ENCODE results near the gene MEAK7. TPM values are rescaled to one million over a fixed set of nuclear protein-coding genes. Genes with fewer than 3 reads are reported as not detected.

MEAK7 gene
- total RNA-seq, 1 donor from 2014 or later: 8.5 TPM

DNA sequence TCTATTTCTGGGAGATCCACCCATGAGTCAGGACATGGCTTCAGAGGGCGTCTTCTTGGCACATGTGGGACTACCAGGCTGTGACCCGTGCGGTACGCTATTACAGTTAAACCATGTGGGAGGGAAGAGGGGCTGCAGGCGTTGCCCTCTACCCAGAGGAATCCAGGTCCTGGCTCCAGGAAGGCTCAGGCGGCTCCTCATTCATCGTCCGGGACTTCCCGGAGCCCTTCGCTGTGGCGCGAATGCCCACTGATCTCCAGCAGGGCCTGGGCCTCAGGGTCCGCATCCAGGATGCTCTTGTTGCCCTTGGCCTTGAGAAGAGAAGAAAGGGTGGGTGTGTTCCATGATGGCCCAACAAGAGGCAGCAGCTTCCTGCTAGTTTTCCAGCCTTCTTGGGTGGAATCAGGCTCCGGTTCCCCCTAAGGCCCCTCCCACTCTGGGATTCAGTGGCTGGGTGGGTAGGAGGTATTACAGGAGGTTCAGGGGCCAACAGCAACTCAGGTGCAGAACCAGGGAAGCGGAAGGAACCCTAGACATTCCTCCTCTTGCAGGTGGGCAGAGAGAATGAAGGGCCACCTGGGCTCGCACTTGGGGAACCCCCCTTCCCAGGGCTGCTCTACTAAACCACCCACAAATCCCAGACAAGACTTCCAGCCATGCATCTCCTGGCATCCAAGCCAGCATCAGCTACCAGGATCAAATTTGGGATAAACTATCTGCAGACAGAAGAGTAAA is 24.6 kb downstream of the MEAK7 start:
- no peak for DNase-seq (ENCODE audit: low spot score)
- intact Hi-C loops (cut with DNase I): loop anchor here (10.0 kb wide), 4 partner anchors 295 to 655 kb away; partner anchors contain the start of genes NECAB2 and TAF1C

- intact Hi-C loops (cut with DNase I): no loop called here
- DNase-seq (ENCODE audit: low spot score): no peak
These were observed 26.1 kb downstream of the MEAK7 start for GRCh38 chr16:84478172-84478947.

DNA sequence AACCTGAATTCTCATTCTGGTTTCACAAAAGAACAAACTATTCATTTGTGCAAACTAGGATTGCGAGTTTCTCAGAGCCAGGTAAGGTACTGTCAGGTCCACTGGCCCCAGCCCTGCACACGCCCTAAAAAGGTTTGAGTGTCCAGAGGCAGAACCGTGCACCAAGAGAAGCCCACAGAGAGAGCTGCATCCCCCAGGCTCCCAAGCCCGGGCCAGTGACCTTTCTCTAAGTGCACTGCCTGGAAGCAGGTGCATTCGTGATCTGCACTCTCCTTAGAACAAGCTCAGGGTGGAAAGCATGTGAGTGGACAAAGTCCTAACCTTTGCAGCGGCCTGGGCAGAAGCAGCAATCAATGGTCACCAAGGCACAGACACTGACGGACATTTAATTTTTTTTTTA is 26.8 kb downstream of the MEAK7 start:
- DNase-seq (ENCODE audit: low spot score): no peak
- intact Hi-C loops (cut with DNase I): no loop called here

GRCh38 chr16:84476401-84476800 is 28.1 kb downstream of the MEAK7 start:
- intact Hi-C loops (cut with DNase I): no loop called here
- no peak for DNase-seq (ENCODE audit: low spot score)

DNA sequence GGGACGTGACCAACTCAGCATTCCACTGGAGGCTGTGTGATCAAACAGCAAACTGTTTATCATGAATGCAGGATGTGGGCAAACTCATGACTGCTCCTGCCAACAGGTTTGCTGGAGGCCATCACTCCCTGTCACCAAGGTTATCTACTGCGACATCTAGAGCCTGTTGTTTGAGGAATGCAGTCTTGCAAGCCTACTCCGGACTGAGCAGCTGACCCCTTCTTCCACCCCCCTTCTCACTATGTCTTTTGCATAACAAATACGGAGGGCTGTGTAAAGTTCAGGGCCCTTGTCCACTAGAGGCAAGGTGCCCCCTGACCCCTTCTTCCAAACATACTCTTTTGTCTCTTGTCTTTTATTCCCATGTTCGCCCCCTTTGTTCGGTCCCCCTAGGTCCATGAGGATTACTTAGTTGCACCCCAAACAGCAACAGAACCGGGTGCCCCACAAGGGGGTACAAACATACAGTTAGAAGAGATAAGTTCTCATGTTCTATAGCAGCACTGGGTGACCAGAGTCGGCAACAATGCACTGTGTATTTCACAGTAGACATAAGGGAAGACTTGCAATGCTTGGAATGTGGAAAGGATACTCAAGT is 28.7 kb downstream of the MEAK7 start:
- intact Hi-C loops (cut with DNase I): no loop called here
- no peak for DNase-seq (ENCODE audit: low spot score)

GRCh38 chr16:84471966-84472365 is 32.5 kb downstream of the MEAK7 start:
- intact Hi-C loops (cut with DNase I): no loop called here
- DNase-seq (ENCODE audit: low spot score): no peak

GRCh38 chr16:84471316-84471715 is 33.1 kb downstream of the MEAK7 start:
- DNase-seq (ENCODE audit: low spot score): no peak
- intact Hi-C loops (cut with DNase I): no loop called here

- intact Hi-C loops (cut with DNase I): no loop called here
These were observed 36.8 kb downstream of the MEAK7 start for GRCh38 chr16:84467709-84468108.

DNA sequence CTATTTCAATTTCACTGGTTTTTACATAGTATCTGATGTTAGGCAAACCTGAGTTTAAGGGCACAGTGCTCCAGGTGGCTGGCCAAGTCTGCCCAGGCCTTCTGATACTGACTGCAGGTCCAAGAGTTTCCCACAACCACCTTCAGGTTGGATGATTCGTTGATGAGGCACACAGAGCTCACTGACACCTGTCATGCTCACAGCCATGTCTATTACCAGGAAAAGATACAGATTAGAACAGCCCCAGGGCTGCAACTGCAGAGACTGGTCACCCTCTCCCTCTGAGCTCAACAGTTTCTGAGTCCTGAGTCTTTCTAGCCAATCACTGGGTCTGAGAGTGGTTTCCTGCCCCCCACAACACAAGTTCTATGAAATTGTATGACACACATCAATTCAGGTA is 37.2 kb downstream of the MEAK7 start:
- intact Hi-C loops (cut with DNase I): no loop called here
- peak; percentile 17 for DNase-seq (ENCODE audit: low spot score)

More at GRCh38 chr16:84467709-84468108, 36.8 kb downstream of the MEAK7 start:
- no peak for DNase-seq (ENCODE audit: low spot score)

- no peak for DNase-seq (ENCODE audit: low spot score)
- intact Hi-C loops (cut with DNase I): no loop called here
These were observed 37.8 kb downstream of the MEAK7 start for GRCh38 chr16:84466692-84467091.

DNA sequence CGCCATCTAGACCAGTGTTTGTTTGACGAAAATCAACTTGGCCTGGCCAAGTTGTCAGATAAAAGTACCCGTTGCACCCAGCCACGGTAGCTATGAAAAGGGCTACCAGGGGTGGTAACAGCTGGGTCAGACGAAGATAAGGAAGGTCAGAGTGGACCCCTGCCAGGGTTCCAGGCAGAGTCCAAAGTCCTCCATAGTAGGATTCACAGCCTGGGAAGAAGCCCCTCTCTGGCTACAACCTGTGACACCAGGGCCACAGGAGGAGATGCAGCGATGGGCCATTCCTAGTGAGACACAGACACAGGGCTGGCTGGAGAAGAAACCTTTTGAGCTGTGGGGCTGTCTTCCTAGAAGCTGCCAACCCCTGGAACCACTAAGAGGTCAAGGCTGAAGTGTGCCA is 39.3 kb downstream of the MEAK7 start:
- intact Hi-C loops (cut with DNase I): no loop called here
- peak; percentile 33 for DNase-seq (ENCODE audit: low spot score)

- intact Hi-C loops (cut with DNase I): no loop called here
- DNase-seq (ENCODE audit: low spot score): no peak
These were observed 40.3 kb downstream of the MEAK7 start for GRCh38 chr16:84464116-84464515.

GRCh38 chr16:84463221-84463620 is 41.2 kb downstream of the MEAK7 start:
- DNase-seq (ENCODE audit: low spot score): peak; percentile 47
- intact Hi-C loops (cut with DNase I): no loop called here

- intact Hi-C loops (cut with DNase I): no loop called here
- peak; percentile 36 for DNase-seq (ENCODE audit: low spot score)
These were observed 41.9 kb downstream of the MEAK7 start for GRCh38 chr16:84462296-84463210.

- intact Hi-C loops (cut with DNase I): no loop called here
- DNase-seq (ENCODE audit: low spot score): peak; percentile 59
These were observed 42.8 kb downstream of the MEAK7 start for GRCh38 chr16:84461413-84462295.

- intact Hi-C loops (cut with DNase I): no loop called here
- DNase-seq (ENCODE audit: low spot score): peak; percentile 9
These were observed 43.4 kb downstream of the MEAK7 start for GRCh38 chr16:84461029-84461412.

DNA sequence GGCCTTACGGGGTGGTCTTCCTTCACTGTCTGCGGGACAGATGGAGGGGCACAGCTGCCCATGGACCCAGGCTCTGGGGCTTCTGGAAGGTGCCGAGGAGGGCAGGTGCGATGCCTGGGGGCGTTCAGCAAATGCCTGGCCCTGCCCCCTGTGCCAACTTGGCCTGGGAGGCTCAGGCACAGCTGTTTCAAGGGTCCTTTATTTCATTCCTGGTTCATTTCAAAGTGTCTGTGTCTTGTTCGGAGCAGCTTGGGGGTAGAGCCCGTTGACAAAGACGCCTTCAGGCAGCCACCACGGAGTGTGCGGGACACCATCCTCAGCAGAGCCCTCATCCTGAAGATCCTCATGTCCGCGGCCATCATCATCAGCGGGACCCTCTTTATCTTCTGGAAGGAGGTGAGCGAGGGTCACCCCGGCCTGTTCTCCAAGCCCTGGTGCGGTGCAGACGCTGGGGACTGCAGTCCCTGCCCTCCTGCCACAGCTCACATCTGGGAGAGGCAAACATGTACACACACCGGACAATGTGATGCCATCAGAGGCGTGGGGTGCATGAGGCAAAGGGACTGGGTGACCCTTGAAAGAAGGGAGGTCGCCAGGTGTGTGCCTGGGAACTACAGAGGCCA is 43.9 kb downstream of the MEAK7 start:
- intact Hi-C loops (cut with DNase I): no loop called here

GRCh38 chr16:84459941-84460405 is 44.5 kb downstream of the MEAK7 start:
- peak; percentile 38 for DNase-seq (ENCODE audit: low spot score)
- intact Hi-C loops (cut with DNase I): no loop called here

More for the DNA sequence above, 43.9 kb downstream of the MEAK7 start:
- peak; percentile 47 for DNase-seq (ENCODE audit: low spot score)
